C4-2B (cell line): ENCODE measurements around the gene GMEB1.
A peak's percentile ranks its signal among the peaks of the same experiment; 100 is the strongest.
"Not testable (repeated sequence)": the region's sequence is repeated elsewhere in the genome, so short reads cannot be mapped to it uniquely, and the experiment has no call there.

Source experiments
- H3K27ac ChIP-seq: fragments of 450-650 bp; 2 replicates; pipeline ENCODE4 v1.5.1; 2017
- CTCF ChIP-seq: fragments of 450-650 bp; conservative IDR thresholded peaks from 2 replicates; pipeline ENCODE4 v1.5.1; 2017; ENCODE audit warnings: mild to moderate bottlenecking
- ZFX ChIP-seq: fragments of 450-650 bp; IDR thresholded peaks from 2 replicates; pipeline ENCODE4 v1.6.1; 2017

The GMEB1 gene

DNA sequence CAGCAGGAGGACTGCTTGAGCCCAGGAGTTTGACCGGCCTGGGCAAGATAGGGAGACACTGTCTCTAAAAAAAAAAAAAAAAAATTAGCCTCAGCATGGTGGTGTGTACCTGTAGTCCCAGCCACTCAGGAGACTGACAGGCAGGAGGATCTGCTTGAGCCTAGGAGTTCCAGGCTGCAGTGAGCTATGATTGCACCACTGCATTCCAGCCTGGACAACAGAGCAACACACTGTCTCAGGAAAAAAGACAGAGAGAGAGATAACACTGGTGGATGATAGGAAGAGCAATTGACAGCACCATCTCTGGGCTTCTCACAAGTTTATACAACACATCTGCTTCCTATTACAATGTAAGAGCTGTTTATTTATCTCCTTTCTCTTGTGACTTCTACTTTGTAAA lies 22.5 kb upstream of the GMEB1 start:
- H3K27ac ChIP-seq = no peak overlapping the region; the same call in 1 of the 2 replicates
- TF ChIP-seq ZFX (no peak), CTCF (no peak)

DNA sequence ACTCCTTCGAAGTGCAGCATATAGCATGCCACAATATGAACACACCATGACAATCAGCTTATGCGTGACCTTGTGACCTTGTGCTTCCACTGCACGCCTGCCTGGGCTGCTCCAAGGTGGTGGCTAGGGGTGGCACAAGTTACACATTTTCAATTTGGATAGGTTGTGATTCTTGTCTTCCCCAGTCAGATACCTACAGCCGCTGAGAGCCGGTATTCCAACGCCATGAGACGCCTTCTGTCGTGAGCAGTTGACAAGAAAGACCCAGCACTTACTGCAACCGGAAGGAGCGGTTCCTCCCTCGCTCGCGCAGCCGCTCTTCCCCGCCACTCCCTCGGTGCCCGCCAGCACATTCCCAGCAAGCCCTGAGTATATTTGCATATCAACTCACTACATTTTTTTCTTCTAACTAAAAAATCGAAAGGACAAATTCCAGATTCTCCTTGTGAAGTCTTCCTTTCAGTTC lies 20.5 kb upstream of the GMEB1 start:
- peak overlapping the region; percentile 90 for H3K27ac ChIP-seq
- TF ChIP-seq ZFX = no peak
- no peak for TF ChIP-seq CTCF

DNA sequence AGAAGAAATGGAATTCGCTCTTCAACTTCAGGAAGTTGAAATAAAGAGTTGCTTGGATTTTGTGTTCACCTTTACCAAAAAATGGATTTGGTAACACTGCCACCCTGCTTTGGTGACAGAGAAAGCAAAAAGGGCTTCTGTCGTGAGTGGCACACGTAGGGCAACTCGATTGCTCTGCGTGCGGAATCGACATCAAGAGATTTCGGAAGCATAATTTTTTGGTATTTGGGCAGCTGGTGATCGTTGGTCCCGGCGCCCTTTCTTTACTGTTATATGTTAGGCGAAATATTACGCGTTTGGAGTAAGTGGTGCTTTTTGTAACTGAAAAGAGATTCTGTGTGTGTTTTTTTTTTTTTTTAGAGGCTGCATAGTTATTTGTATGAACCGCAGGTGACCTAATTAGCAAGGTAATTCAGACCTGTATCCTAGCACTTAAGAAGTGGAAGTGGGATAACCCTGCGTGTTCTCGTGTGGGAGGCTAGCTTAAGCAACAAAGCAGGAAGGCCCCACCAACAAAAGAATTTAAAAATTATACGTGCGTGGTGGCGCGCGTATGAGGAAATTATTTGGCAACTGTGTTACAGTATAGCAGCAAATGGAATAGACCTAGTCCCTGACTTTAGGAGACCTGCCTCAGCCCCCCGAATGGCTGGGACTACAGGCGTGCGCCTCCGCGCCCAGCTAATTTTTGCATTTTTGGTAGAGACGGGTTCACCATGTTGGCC lies 19.9 kb upstream of the GMEB1 start, which contains the start of gene RNU11:
RNU11 (plus strand) TSS at position 127 of the 725 bp plus-strand sequence.
- peak within 1 kb of the TSS; percentile 90 for H3K27ac ChIP-seq
- no peak for TF ChIP-seq CTCF
- TF ChIP-seq ZFX = no peak

DNA sequence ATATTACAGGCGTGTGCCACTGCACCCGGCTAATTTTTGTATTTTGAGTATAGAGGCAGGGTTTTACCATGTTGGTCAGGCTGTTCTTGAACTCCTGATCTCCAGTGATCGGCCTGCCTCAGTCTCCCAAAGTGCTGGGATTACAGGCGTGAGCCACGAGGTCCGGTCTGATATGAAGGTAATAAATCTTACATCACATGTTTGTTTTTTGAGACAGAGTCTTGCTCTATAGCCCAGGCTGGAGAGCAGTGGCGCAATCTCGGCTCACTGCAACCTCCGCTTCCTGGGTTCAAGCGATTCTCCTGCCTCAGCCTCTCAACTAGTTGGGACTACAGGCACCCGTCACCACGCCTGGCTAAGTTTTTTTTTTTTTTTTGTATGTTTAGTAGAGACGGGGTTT lies 15.5 kb upstream of the GMEB1 start:
- H3K27ac ChIP-seq = not testable (repeated sequence)

DNA sequence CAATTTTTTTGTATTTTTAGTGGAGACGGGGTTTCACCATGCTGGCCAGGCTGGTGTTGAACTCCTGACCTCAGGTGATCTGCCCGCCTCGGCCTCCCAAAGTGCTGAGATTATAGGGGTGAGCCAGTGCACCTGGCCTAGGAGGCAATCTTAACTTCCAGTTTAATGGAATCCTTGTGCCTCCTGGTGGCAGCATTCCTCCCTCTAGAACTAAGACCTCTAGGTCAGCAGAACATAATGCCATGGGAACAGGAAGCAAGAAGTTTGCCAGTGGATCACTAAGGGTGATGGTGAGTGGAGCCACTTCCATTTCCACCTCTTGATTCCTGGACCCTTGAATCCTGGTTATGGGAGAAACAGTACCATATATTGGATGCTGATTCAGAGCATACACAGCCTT lies 14.7 kb upstream of the GMEB1 start:
- peak; percentile 42 for TF ChIP-seq CTCF
- not testable (repeated sequence) for H3K27ac ChIP-seq

GRCh38 chr1:28655448-28656311 lies 12.9 kb upstream of the GMEB1 start:
- H3K27ac ChIP-seq = not testable (repeated sequence)

DNA sequence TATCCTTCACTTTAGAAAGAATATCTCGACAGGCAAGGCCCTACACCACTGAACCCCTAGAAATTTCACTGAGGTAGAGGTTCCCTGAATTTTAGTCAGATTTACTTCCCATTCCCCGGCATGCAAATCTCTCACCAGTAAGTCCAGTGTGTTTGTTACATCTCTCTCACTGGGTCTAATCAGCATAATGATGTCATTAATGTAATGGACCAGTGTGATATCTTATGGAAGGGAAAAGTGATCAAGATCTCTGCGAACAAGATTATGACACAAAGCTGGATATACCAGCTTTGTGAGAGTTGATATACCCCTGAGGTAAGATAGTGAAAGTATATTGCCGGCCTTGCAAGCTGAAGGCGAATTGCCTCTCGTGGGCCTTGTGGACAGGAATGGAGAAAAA lies 12.2 kb upstream of the GMEB1 start:
- TF ChIP-seq CTCF (no peak), ZFX (no peak)
- no peak overlapping the region for H3K27ac ChIP-seq

DNA sequence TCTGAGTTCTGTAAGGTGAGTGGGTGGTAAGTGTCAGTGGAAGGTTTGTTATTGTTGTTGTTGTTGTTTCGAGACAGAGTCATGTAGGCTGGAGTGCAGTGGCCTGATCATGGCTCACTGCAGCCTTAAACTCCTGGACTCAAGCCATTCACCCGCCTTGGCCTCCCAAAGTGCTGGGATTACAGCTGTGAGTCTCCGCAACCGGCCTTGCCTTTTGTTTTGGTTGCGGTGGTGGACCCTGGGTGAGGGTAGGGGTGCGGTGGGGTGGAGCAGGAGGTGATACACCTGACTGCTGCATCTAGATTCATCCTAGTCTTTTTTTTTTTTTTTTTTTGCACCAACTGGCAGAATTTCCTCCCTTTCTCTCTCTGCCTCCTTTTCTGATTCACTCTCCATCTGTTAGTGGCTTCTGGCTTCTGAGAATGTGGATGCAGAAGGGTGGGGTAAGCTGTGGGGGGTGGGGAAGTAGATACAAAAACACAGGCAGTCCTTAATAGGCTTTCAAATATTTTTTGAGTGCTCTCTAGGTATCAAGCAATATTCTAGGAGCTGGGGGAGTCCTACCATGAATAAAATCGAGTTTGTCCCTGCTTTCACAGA lies 4.6 kb upstream of the GMEB1 start:
- TF ChIP-seq ZFX = no peak
- no peak for TF ChIP-seq CTCF
- no peak overlapping the region for H3K27ac ChIP-seq
